K562 treated with DMSO at 1 percent for 48 hours (cell line): Measurements from ENCODE around the gene GEMIN2. TPM values are rescaled to one million over a fixed set of nuclear protein-coding genes. Genes with fewer than 3 reads are reported as not detected.

Experiments
- total RNA-seq: library from RNA; unstranded; fragments of 300-600 nt; gene quantifications from 2 replicates; pipeline ENCODE4 v1.2.3, GENCODE V29; 2022; ENCODE audit warnings: low replicate concordance; ENCODE audit errors: extremely low read depth

Gene GEMIN2, protein sequence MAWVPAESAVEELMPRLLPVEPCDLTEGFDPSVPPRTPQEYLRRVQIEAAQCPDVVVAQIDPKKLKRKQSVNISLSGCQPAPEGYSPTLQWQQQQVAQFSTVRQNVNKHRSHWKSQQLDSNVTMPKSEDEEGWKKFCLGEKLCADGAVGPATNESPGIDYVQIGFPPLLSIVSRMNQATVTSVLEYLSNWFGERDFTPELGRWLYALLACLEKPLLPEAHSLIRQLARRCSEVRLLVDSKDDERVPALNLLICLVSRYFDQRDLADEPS
- not detected in 2 replicates for total RNA-seq

DNA sequence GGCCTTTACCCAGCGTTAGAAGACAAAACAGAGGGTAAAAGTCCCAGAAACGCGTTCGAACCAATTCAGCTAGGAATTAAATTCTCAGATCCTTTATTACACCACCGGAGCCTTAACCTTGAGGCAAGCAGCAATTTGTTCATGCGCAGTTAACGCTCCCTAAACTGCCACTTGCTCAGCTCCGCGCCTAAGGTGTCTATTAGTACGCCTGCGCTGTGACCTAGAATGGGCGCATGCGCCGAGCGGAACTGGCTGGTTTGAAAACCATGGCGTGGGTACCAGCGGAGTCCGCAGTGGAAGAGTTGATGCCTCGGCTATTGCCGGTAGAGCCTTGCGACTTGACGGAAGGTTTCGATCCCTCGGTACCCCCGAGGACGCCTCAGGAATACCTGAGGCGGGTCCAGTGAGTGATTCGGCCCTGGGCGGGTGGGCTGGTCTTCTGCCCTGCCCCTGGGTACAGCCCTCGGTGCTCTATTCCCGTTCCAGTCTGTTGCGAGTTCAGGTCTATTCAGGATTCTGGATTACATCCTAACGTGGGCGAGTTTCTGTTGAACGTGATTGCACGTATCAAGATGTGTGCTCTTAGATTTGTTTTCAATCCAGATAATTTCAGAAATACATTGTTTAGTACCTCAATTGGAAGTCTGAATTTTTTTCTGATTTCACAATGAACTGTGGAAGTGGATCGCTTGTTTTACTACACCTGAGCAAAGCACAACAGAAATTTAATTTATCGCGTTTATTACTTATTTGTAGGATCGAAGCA is at the start of gene GEMIN2:
GEMIN2 (plus strand) TSS at position 251 of the 766 bp plus-strand sequence; CDS start at position 267, 16 bp downstream.

DNA sequence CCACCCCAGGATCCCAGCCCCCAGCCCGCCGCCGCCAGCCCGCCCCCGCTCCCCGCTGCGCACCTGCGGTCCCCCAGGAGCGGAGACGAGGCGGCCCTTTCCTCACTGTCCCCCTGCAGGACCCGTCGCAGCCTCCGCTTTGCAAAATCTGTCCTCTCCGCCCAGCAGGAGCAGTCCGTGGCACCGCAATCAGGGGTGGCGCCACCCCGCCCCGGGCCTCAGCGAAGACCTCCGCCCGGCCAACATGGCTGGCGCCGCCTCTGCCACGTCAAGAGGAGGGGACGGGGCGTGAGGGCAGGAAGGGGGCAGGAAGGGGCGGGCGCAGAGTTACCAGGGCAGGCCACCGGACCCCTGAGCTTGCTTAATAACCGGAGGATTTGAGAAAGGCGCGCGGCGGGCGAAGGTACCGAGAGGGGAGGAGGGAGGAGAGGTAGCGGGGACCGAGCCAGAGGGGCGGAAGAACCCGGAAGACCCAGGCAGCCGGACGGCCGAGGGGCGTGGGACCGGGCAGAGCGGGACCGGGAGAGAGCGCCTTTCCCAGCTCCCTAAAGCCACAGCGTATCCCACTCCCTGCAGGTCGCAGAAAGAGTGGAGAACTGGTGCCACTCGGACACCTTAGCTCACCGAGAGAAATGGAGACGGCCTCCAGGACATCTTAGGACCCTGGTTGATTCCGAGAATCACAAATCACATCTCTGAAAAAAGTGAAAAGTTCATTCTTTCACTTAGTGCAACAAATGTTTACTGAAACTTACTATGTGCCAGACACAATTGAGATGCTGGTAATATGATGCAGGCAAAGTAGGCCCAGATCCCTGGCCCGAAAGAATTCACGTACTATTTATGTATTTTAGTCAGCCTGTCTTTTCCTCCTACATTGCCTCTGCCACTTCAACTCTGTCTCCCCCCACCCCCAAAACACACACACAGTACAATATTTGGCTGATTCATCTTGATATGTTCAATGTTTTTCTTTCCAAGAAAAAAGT is 10.9 kb upstream of the GEMIN2 start, which contains the start of gene SEC23A:
SEC23A (minus strand) TSS at position 267 of the 989 bp plus-strand sequence. CDS start 7,117 bp downstream, outside the sequence.

DNA sequence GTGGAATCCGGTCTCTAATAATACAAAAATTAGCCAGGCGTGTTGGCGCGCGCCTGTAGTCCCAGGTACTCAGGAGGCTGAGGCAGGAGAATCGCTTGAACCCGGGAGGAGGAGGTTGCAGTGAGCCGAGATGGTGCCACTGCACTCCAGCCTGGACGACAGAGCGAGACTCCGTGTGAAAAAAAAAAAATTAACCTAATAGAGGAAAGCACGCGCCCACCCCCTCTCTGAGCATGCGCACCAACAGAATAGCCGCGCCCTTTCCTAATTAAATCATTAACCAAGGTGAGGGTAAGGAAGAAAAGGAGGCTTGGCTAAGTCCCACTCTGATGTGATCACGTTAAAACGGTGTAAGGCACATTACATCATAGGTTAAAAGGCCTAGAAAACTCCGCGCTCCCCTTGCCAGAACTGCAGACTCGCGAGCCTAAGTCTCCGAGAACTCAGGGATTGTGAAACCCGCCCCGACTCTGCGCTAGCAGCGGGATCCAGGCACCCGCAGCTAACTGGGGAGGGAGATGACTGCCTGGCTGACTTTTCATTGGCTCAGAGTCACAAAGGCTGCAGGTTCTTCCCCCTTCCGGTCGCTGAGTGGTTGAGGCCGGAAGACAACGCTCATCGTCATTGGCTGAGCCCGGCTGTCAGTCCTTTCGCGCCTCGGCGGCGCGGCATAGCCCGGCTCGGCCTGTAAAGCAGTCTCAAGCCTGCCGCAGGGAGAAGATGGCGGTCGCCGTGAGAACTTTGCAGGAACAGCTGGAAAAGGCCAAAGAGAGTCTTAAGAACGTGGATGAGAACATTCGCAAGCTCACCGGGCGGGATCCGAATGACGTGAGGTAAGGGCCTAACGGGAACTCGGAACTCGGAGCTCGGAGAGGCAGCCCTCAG is 60.7 kb downstream of the GEMIN2 start, which contains the start of gene PNN:
PNN (plus strand) TSS at position 695 of the 885 bp plus-strand sequence; CDS start at position 721, 26 bp downstream.

Other genes starting within 250 kb of the GEMIN2 start
- not detected in 2 replicates for gene SEC23A, start 11.1 kb upstream of the GEMIN2 start, total RNA-seq
- gene TRAPPC6B, start 56.0 kb downstream of the GEMIN2 start, total RNA-seq: not detected in 2 replicates
- gene PNN, start 60.9 kb downstream of the GEMIN2 start, total RNA-seq: not detected in 2 replicates
- gene MIA2, start 119.6 kb downstream of the GEMIN2 start, total RNA-seq: not detected in 2 replicates